Keratinocyte (primary cell): ENCODE results near the gene KLHL2. TPM values are rescaled to one million over a fixed set of nuclear protein-coding genes. Genes with fewer than 3 reads are reported as not detected.
"Not testable (repeated sequence)": the region's sequence is repeated elsewhere in the genome, so short reads cannot be mapped to it uniquely, and the experiment has no call there.

Source experiments
- DNase-seq: peaks from one replicate; pipeline ENCODE4 v3.0.0-alpha.2; 2011; ENCODE audit warnings: low read depth, missing footprints, low spot score
- FAIRE-seq: peaks from 2 replicates; lab custom pipeline; 2011; peaks lifted over from hg19 to GRCh38; lab: Jason Lieb, UNC
- H2AFZ ChIP-seq: 2 replicates; pipeline ENCODE4 v1.6.0; 2012; ENCODE audit warnings: low read length, control low read depth, inconsistent platforms; ENCODE audit not compliant: control insufficient read depth
- H3K27ac ChIP-seq: 2 replicates; pipeline ENCODE4 v1.5.1; 2011; ENCODE audit warnings: low read length; ENCODE audit not compliant: control insufficient read depth, insufficient read depth
- H3K27me3 ChIP-seq: 3 replicates; pipeline ENCODE4 v1.6.0; 2011; ENCODE audit warnings: low read length; ENCODE audit not compliant: control insufficient read depth, insufficient read depth; ENCODE audit errors: extremely low read depth
- H3K36me3 ChIP-seq, 2 experiments: 2 replicates in 1 of 2; 3 replicates in 1 of 2; pipeline ENCODE4 v1.5.1; 2011; ENCODE audit warnings: low read length in 2 of 2, mild to moderate bottlenecking in 1 of 2; ENCODE audit not compliant: control insufficient read depth in 2 of 2, insufficient read depth in 2 of 2; ENCODE audit errors: extremely low read depth in 1 of 2
- H3K4me1 ChIP-seq: 3 replicates; pipeline ENCODE4 v1.5.1; 2011; ENCODE audit warnings: low read length; ENCODE audit not compliant: control insufficient read depth, insufficient read depth; ENCODE audit errors: extremely low read depth
- H3K4me2 ChIP-seq: 3 replicates; pipeline ENCODE4 v1.6.0; 2011; ENCODE audit warnings: low read depth, low read length; ENCODE audit not compliant: control insufficient read depth, insufficient read depth; ENCODE audit errors: extremely low read depth
- H3K4me3 ChIP-seq, 3 experiments: fragments of 200-600 bp in 1 of 3; sonication (generic) in 1 of 3; 2 replicates in 2 of 3; 3 replicates in 1 of 3; pipeline ENCODE4 v1.5.1; 2011 to 2016; ENCODE audit warnings: low read length in 3 of 3, mild to moderate bottlenecking in 3 of 3, control low read depth in 2 of 3, inconsistent platforms in 1 of 3, low read depth in 1 of 3, mixed read lengths in 1 of 3, mixed run types in 1 of 3, moderate library complexity in 1 of 3; ENCODE audit not compliant: control insufficient read depth in 2 of 3, insufficient read depth in 2 of 3; ENCODE audit errors: extremely low read depth in 1 of 3
- H3K79me2 ChIP-seq: 2 replicates; pipeline ENCODE4 v1.6.0; 2012; ENCODE audit warnings: low read length; ENCODE audit not compliant: control insufficient read depth, insufficient read depth
- H3K9ac ChIP-seq: 3 replicates; pipeline ENCODE4 v1.6.0; 2011; ENCODE audit warnings: low read length; ENCODE audit not compliant: control insufficient read depth, insufficient read depth; ENCODE audit errors: extremely low read depth
- H3K9me1 ChIP-seq: 3 replicates; pipeline ENCODE4 v1.6.0; 2011; ENCODE audit warnings: low read length; ENCODE audit not compliant: control insufficient read depth, insufficient read depth; ENCODE audit errors: extremely low read depth
- H3K9me3 ChIP-seq: 2 replicates; pipeline ENCODE4 v1.5.1; 2012; ENCODE audit warnings: low read depth, low read length; ENCODE audit not compliant: control insufficient read depth
- H4K20me1 ChIP-seq: 3 replicates; pipeline ENCODE4 v1.6.0; 2011; ENCODE audit warnings: low read length; ENCODE audit not compliant: control insufficient read depth, insufficient read depth; ENCODE audit errors: extremely low read depth
- EZH2 ChIP-seq: IDR thresholded peaks from one replicate; pipeline ENCODE4 v1.6.1; 2012; ENCODE audit warnings: inconsistent platforms, mild to moderate bottlenecking, low read length, moderate library complexity
- dilution Hi-C: fragments of 300-500 bp; cut with MboI; formaldehyde crosslinking; loops from one replicate; pipeline ENCODE4 v1.7.0; 2020; ENCODE audit warnings: low sequenced_read_pairs; ENCODE audit not compliant: extremely low pct_ligation_motif_present
- polyA plus RNA-seq, 5 experiments: library from polyadenylated mRNA; depleted of rRNA in 3 of 5; stranded (reverse) in 3 of 5; stranded (forward) in 1 of 5; unstranded in 1 of 5; fragments of >200 nt; gene quantifications; 1 replicate in 1 of 5; 2 replicates in 3 of 5; 3 replicates in 1 of 5; pipeline versions ENCODE4 v1.2.1 to v1.2.3, GENCODE V29; 2011 to 2012; ENCODE audit warnings: missing spikeins in 2 of 5, low read depth in 1 of 5, low replicate concordance in 1 of 5
- TF ChIP-seq, protein P1 (sequence below), 3 experiments: IDR thresholded peaks in 1 of 3; conservative IDR thresholded peaks in 1 of 3; optimal IDR thresholded peaks in 1 of 3; 2 replicates in 2 of 3; 3 replicates in 1 of 3; pipeline versions ENCODE3 to v1.5.1; 2011; ENCODE audit warnings: low read length in 3 of 3, mild to moderate bottlenecking in 3 of 3, moderate library complexity in 2 of 3, control low read depth in 1 of 3, inconsistent platforms in 1 of 3; ENCODE audit not compliant: insufficient read depth in 2 of 3; ENCODE audit errors: extremely low read depth in 1 of 3

The KLHL2 gene
- polyA plus RNA-seq, 1 donor (not counting 4 experiments of a cell fraction or from before 2014, with no cell fraction given): 18.5 TPM

DNA sequence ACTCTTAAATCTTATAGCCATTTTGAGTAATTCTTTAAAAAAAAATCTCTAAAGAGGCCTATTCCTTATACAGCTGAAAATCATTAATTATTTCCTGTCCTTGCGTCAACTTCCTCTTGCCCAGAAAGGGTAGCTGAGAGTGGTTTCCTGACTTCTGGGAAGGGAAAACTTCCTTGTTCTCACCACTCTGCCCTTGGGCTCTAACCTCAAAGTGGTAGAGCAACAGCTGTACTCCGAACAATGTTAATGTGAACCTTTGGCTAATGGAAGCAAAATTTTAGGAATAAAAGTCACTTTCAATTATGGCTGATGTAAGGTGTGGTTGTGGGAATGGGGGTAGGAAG is 15.3 kb downstream of the KLHL2 start:
- no peaks in the 10 kb centered on the region for H3K9me1 ChIP-seq
- peak overlapping the region; percentile 86 for H3K27ac ChIP-seq
- peak overlapping the region; percentile 44 for H3K9ac ChIP-seq
- no peak overlapping the region for H2AFZ ChIP-seq
- dilution Hi-C loops: no loop called here
- TF ChIP-seq, protein P1, sequence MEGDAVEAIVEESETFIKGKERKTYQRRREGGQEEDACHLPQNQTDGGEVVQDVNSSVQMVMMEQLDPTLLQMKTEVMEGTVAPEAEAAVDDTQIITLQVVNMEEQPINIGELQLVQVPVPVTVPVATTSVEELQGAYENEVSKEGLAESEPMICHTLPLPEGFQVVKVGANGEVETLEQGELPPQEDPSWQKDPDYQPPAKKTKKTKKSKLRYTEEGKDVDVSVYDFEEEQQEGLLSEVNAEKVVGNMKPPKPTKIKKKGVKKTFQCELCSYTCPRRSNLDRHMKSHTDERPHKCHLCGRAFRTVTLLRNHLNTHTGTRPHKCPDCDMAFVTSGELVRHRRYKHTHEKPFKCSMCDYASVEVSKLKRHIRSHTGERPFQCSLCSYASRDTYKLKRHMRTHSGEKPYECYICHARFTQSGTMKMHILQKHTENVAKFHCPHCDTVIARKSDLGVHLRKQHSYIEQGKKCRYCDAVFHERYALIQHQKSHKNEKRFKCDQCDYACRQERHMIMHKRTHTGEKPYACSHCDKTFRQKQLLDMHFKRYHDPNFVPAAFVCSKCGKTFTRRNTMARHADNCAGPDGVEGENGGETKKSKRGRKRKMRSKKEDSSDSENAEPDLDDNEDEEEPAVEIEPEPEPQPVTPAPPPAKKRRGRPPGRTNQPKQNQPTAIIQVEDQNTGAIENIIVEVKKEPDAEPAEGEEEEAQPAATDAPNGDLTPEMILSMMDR (optimal IDR thresholded peaks at IDR 0.05 in 1 of 3, IDR thresholded peaks at IDR 0.05 in 1 of 3, conservative IDR thresholded peaks at IDR 0.05 in 1 of 3; ENCODE audit: extremely low read depth in 1 of 3, insufficient read depth in 2 of 3, low read length in 3 of 3): no peak
- TF ChIP-seq EZH2: no peak
- peak overlapping the region in 2 of 3 experiments; percentile 42 for H3K4me3 ChIP-seq
- peaks cover 23% of the 10 kb centered on the region for H3K4me1 ChIP-seq
- H3K79me2 ChIP-seq: peaks cover 8% of the 10 kb centered on the region
- no peaks in the 10 kb centered on the region for H3K9me3 ChIP-seq
- FAIRE-seq (no peak), DNase-seq (no peak)
- H4K20me1 ChIP-seq: no peaks in the 10 kb centered on the region
- no peaks in the 10 kb centered on the region for H3K27me3 ChIP-seq
- peak overlapping the region; percentile 70 for H3K4me2 ChIP-seq
- no peaks in the 10 kb centered on the region for H3K36me3 ChIP-seq

DNA sequence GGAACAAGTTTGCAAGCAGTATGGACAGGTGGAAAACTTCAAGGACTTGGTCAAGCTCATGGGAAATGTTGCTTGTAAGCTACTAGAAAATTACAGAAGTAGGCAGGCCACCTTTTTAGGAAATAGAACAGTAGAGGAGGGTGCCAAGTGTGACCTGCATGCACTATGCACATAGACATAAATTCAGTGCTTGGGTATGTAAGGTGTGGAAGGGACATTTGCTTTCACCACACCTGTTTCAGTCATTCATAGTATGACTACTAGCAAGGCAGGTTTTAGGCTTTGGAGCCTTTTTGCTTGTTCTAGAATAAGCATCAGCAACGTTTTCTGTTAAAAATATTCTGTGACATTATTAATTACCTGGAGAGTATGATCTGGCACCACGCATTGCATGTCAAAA is 20.0 kb downstream of the KLHL2 start:
- H3K27ac ChIP-seq, dilution Hi-C loops, H4K20me1 ChIP-seq, H3K9ac ChIP-seq, H3K4me3 ChIP-seq, H3K4me2 ChIP-seq, DNase-seq, H3K79me2 ChIP-seq, H2AFZ ChIP-seq, H3K36me3 ChIP-seq, H3K9me1 ChIP-seq, H3K27me3 ChIP-seq, H3K9me3 ChIP-seq: not testable (repeated sequence)
- peaks cover 12% of the 10 kb centered on the region for H3K4me1 ChIP-seq
- peak; percentile 17 for FAIRE-seq

DNA sequence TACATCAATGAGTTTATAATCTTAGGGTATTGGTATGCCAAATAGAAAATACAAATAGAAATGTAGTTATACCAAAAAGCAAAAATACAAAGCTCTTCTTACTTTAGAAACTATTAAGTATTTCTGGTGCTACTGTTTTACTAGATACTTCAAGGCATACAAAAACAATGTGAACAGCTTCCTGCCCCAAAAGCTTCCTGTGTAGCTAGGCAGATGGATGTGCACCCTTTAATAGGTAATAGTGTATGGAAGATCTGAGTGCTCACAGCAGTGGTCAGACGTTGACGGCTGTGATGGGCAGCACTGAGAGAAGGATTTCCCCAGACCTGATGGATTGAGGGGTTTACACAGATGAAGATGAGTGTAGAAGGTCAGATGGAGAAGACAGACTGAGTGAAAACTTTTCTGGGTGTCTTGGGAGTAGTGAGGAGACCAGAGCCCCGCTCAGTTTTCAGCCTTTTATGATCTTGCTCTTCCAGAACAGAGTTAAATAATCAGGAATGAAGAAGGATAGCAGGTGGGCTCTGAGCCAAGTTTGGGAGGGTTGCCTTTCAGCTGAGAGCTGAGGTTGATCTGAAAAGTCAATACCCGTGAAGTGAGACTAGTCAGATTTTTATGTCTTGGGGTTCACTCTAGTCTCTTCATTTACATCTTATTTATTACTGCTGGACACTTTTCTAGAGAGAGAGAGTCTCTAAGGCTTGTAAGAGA is 22.3 kb downstream of the KLHL2 start:
- dilution Hi-C loops, H3K9me1 ChIP-seq: not testable (repeated sequence)

DNA sequence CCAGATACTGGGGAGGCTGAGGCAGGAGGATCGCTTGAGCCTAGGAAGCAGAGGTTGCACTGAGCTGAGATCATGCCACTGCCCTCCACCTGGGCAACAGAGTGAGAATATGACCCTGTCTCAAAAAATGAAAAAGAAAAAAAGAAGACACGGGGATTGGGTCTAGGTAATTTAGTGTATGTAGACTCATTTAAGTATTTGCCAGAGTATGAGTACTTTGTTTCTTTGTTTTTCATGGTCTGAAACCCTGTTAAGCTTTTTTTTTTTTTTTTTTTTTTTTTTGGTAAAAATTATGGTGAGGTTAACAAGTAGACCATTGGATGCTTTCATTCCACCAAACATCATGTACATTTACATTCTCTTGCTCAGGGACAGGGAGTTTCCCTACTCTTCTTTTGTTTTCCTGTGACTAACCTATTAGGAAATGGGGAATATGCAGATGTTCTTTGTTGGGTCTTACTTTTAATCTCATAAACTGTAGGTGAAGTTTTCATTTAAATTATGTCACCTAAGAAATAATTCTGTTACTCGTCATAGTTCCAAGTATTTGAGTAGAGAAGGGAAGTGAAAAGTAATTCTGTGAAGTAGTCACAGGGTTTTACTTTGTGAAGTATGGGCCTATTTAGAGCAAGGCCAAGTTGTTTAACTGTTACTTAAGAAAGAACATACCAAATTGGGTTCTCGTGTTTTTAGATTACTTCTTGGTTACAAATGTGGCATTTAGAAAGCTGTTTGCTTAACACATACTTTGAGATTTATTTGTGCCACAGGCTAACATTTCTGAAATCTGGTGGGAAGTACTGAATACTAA is 25.5 kb downstream of the KLHL2 start:
- H3K9me3 ChIP-seq, H3K79me2 ChIP-seq, H3K27me3 ChIP-seq, H3K4me3 ChIP-seq, DNase-seq, H3K27ac ChIP-seq, H3K4me1 ChIP-seq, H2AFZ ChIP-seq, H3K4me2 ChIP-seq, H3K9ac ChIP-seq, dilution Hi-C loops, H3K36me3 ChIP-seq, H4K20me1 ChIP-seq, H3K9me1 ChIP-seq: not testable (repeated sequence)
- peak; percentile 63 for FAIRE-seq

More for the DNA sequence above, 22.3 kb downstream of the KLHL2 start:
- not testable (repeated sequence) for H2AFZ ChIP-seq, H3K4me2 ChIP-seq, H3K9me3 ChIP-seq, H3K9ac ChIP-seq, DNase-seq, H3K4me3 ChIP-seq, H4K20me1 ChIP-seq, H3K4me1 ChIP-seq, H3K36me3 ChIP-seq, H3K27ac ChIP-seq, H3K27me3 ChIP-seq, H3K79me2 ChIP-seq
- FAIRE-seq: peak; percentile 58
